A549 (cell line): Measurements from ENCODE around the gene SH3RF3. TPM values are rescaled to one million over a fixed set of nuclear protein-coding genes. Genes with fewer than 3 reads are reported as not detected.

ENCODE experiments used
- ATAC-seq, 2 experiments: fragments of 200-7000 bp in 1 of 2; fragments of >200 bp in 1 of 2; cut with Nextera tagmentation in 1 of 2; cut with Tn5 transposase in 1 of 2; 3 replicates each; pipeline versions ENCODE4 v1.8.0 to v1.9.1; 2018 to 2020; ENCODE audit warnings: mild to moderate bottlenecking in 1 of 2, moderate library complexity in 1 of 2
- CTCF ChIA-PET: fragments of 300-600 bp; sonication (Branson Sonifier 250); formaldehyde crosslinking; extraction: SDS; loops from one replicate; lab custom pipeline; 2021; ENCODE audit warnings: antibody characterized with exemption, inconsistent platforms; lab: Yijun Ruan, JAX
- POLR2A ChIA-PET: fragments of 350-600 bp; formaldehyde crosslinking; extraction: SDS; loops from one replicate; lab custom pipeline; 2021; ENCODE audit warnings: antibody characterized with exemption, inconsistent platforms; lab: Yijun Ruan, JAX
- DNase-seq, 2 experiments: peaks; one replicate each; pipeline versions ENCODE4 v3.0.0 to v3.0.0-alpha.2; 2011 to 2016; ENCODE audit warnings: low read depth in 1 of 2, low spot score in 1 of 2
- FAIRE-seq: peaks from 2 replicates; lab custom pipeline; 2011; peaks lifted over from hg19 to GRCh38; lab: Jason Lieb, UNC
- H3K27ac ChIP-seq, 2 experiments: fragments of >200 bp; sonication (Bioruptor Twin); formaldehyde crosslinking; 3 replicates each; pipeline ENCODE4 v1.5.1; 2016 to 2017
- H3K4me1 ChIP-seq: fragments of >200 bp; sonication (Bioruptor Twin); formaldehyde crosslinking; 3 replicates; pipeline ENCODE4 v1.6.1; 2016
- H3K4me2 ChIP-seq: fragments of >200 bp; sonication (Bioruptor Twin); formaldehyde crosslinking; 3 replicates; pipeline ENCODE4 v1.6.1; 2016
- H3K4me3 ChIP-seq: fragments of >200 bp; sonication (Bioruptor Twin); formaldehyde crosslinking; 3 replicates; pipeline ENCODE4 v1.5.1; 2016
- H3K9me3 ChIP-seq: fragments of >200 bp; sonication (Bioruptor Twin); formaldehyde crosslinking; 3 replicates; pipeline ENCODE4 v1.6.1; 2016
- CBX8 ChIP-seq: fragments of 200-600 bp; sonication (generic); IDR thresholded peaks from 2 replicates; pipeline ENCODE4 v1.6.1; 2016
- E2F6 ChIP-seq: IDR thresholded peaks from 2 replicates; pipeline ENCODE4 v1.6.1; 2012; ENCODE audit warnings: low read depth, borderline replicate concordance
- EP300 ChIP-seq, 2 experiments: fragments of >200 bp; sonication (Bioruptor Twin); formaldehyde crosslinking; IDR thresholded peaks; 2 replicates in 1 of 2; 3 replicates in 1 of 2; pipeline ENCODE4 v1.6.1; 2016 to 2017
- ESRRA ChIP-seq: fragments of 150-350 bp; IDR thresholded peaks from 2 replicates; pipeline ENCODE4 v1.6.1; 2014; ENCODE audit warnings: mild to moderate bottlenecking, low read length, borderline replicate concordance
- FOSB ChIP-seq: fragments of 250-450 bp; sonication (Bioruptor Pico); IDR thresholded peaks from 2 replicates; pipeline ENCODE4 v1.5.0; 2020; ENCODE audit warnings: mild to moderate bottlenecking, moderate library complexity
- FOSL2 ChIP-seq, 2 experiments: fragments of 450-650 bp in 1 of 2; fragments of >200 bp in 1 of 2; sonication (Bioruptor Twin) in 1 of 2; formaldehyde crosslinking; IDR thresholded peaks; 2 replicates each; pipeline versions ENCODE4 v1.5.0 to v1.6.1; 2016 to 2020; ENCODE audit warnings: mild to moderate bottlenecking in 1 of 2, moderate library complexity in 1 of 2
- FOXS1 ChIP-seq: fragments of 250-450 bp; sonication (Bioruptor Pico); IDR thresholded peaks from 2 replicates; pipeline ENCODE4 v1.5.0; 2020; ENCODE audit warnings: mild to moderate bottlenecking, moderate library complexity
- GATA3 ChIP-seq: IDR thresholded peaks from 2 replicates; pipeline ENCODE4 v1.6.1; 2012; ENCODE audit warnings: borderline replicate concordance
- HDAC2 ChIP-seq: fragments of 200-600 bp; sonication (generic); IDR thresholded peaks from 2 replicates; pipeline ENCODE4 v1.6.1; 2016
- HES2 ChIP-seq: fragments of >200 bp; sonication (Bioruptor Twin); formaldehyde crosslinking; IDR thresholded peaks from 2 replicates; pipeline ENCODE4 v1.6.1; 2016
- HMGXB4 ChIP-seq: fragments of 250-450 bp; sonication (Bioruptor Pico); IDR thresholded peaks from 2 replicates; pipeline ENCODE4 v1.5.0; 2021; ENCODE audit warnings: mild to moderate bottlenecking, moderate library complexity, borderline replicate concordance
- HOXB13 ChIP-seq: fragments of 250-450 bp; sonication (Bioruptor Pico); IDR thresholded peaks from 2 replicates; pipeline ENCODE4 v1.5.0; 2020; ENCODE audit warnings: low read depth, mild to moderate bottlenecking, moderate library complexity
- KDM5A ChIP-seq: fragments of 200-600 bp; sonication (generic); IDR thresholded peaks from 2 replicates; pipeline ENCODE4 v1.6.1; 2016; ENCODE audit warnings: antibody characterized with exemption, mild to moderate bottlenecking
- MAFK ChIP-seq: fragments of 450-650 bp; IDR thresholded peaks from 2 replicates; pipeline ENCODE4 v1.6.1; 2014; ENCODE audit not compliant: partially characterized antibody
- MAX ChIP-seq: IDR thresholded peaks from 2 replicates; pipeline ENCODE4 v1.6.1; 2012
- MYC ChIP-seq: IDR thresholded peaks from 2 replicates; pipeline ENCODE4 v1.6.1; 2012; ENCODE audit warnings: mild to moderate bottlenecking, inconsistent platforms, low read length, improper control_type of control experiment, borderline replicate concordance
- POLR2A ChIP-seq: IDR thresholded peaks from 2 replicates; pipeline ENCODE4 v1.6.1; 2012; ENCODE audit warnings: mild to moderate bottlenecking, low read length
- RARB ChIP-seq: fragments of 250-450 bp; sonication (Bioruptor Pico); IDR thresholded peaks from 2 replicates; pipeline ENCODE4 v1.8.0; 2021; ENCODE audit warnings: mild to moderate bottlenecking, moderate library complexity
- RCOR1 ChIP-seq: fragments of 150-350 bp; IDR thresholded peaks from 2 replicates; pipeline ENCODE4 v1.6.1; 2014; ENCODE audit warnings: antibody characterized with exemption, low read length, low read depth
- RFX5 ChIP-seq: fragments of 450-650 bp; IDR thresholded peaks from 2 replicates; pipeline ENCODE4 v1.7.1; 2014; ENCODE audit warnings: antibody characterized with exemption, mild to moderate bottlenecking, moderate library complexity
- ZC3H11A ChIP-seq: fragments of 450-650 bp; IDR thresholded peaks from 2 replicates; pipeline ENCODE4 v1.6.1; 2014; ENCODE audit warnings: antibody characterized with exemption, mild to moderate bottlenecking
- WGBS: methylation state at CpG from one replicate; pipeline ENCODE4 v1.1.6; 2017; ENCODE audit errors: missing lambda C conversion rate; 5-methylcytosine and 5-hydroxymethylcytosine counted together
- polyA plus RNA-seq, 4 experiments: library from polyadenylated mRNA; depleted of rRNA in 3 of 4; stranded (reverse); fragments of >200 nt; fragmentation: RNase III in 1 of 4; extraction: RNeasy Plus Mini Kit Qiagen cat#74134 plus additional on column Dnase treatment in 1 of 4; gene quantifications; 2 replicates in 3 of 4; 3 replicates in 1 of 4; pipeline ENCODE4 v1.2.3, GENCODE V29; 2011 to 2017

Gene SH3RF3
- polyA plus RNA-seq, 2 of the 4 experiments (the other 2 are of a cell fraction) = 0.04 to 0.21 TPM

- WGBS = 39% methylated on average over 13 of the region's 15 CpGs
- no peak for FAIRE-seq
- Histone ChIP-seq H3K4me1 (no peaks in the 10 kb centered on the region), H3K4me3 (no peak overlapping the region), H3K4me2 (no peak overlapping the region), H3K9me3 (no peaks in the 10 kb centered on the region)
- ATAC-seq = no peak
- ChIA-PET CTCF (interaction anchor here (1.0 to 1.8 kb wide), 2 partner anchors 12 to 55 kb away, joined by 3 to 4 read pairs; no protein-coding TSS in a partner anchor), POLR2A (no interaction called here)
- DNase-seq = no peak
- no peak for TF ChIP-seq FOSL2 (IDR thresholded peaks at IDR 0.05)
- no peak for TF ChIP-seq FOSL2 (CRISPR knock-in tag; IDR thresholded peaks at IDR 0.05)
- no peak for TF ChIP-seq GATA3
- TF ChIP-seq RCOR1 = no peak
- no peak for TF ChIP-seq MAFK
- TF ChIP-seq, all 56 proteins: peak for 0
- no peak overlapping the region for H3K27ac ChIP-seq
Observed at GRCh38 chr2:109392816-109393661, 264.0 kb downstream of the SH3RF3 start.

- H3K4me1 ChIP-seq = no peaks in the 10 kb centered on the region
- WGBS = 80% methylated on average over 7 of the region's 7 CpGs
- CTCF ChIA-PET = interaction anchor here (1.8 kb wide), 1 partner anchor 12 kb away, joined by 4 read pairs; no protein-coding TSS in a partner anchor
- FAIRE-seq = no peak
- H3K4me2 ChIP-seq = no peak overlapping the region
- no peak for DNase-seq
- TF ChIP-seq FOXS1 (CRISPR knock-in tag) = no peak
- no peak for TF ChIP-seq GATA3
- no peak for TF ChIP-seq ESRRA
- TF ChIP-seq RARB (CRISPR knock-in tag) = no peak
- TF ChIP-seq MAX = no peak
- TF ChIP-seq KDM5A = no peak
- no peak for TF ChIP-seq E2F6
- no peak for TF ChIP-seq EP300 (IDR thresholded peaks at IDR 0.05)
- no peak for TF ChIP-seq HDAC2
- TF ChIP-seq HMGXB4 = no peak
- no peak for TF ChIP-seq POLR2A
- TF ChIP-seq CBX8 = no peak
- TF ChIP-seq HOXB13 (CRISPR knock-in tag) = no peak
- TF ChIP-seq MAFK = no peak
- TF ChIP-seq ZC3H11A = no peak
- no peak for TF ChIP-seq FOSL2 (IDR thresholded peaks at IDR 0.05)
- TF ChIP-seq FOSL2 (CRISPR knock-in tag; IDR thresholded peaks at IDR 0.05) = no peak
- TF ChIP-seq HES2 = no peak
- no peak for TF ChIP-seq MYC
- no peak for TF ChIP-seq FOSB (CRISPR knock-in tag)
- TF ChIP-seq RFX5 = no peak
- H3K9me3 ChIP-seq = no peaks in the 10 kb centered on the region
- H3K27ac ChIP-seq = no peak overlapping the region
- no peak for ATAC-seq
- H3K4me3 ChIP-seq = no peak overlapping the region
- POLR2A ChIA-PET = no interaction called here
Observed at GRCh38 chr2:109393662-109393972, 264.6 kb downstream of the SH3RF3 start.
